Breast epithelium (tissue), 4 donors: ENCODE measurements around the gene FBLN2. TPM values are rescaled to one million over a fixed set of nuclear protein-coding genes. Genes with fewer than 3 reads are reported as not detected.

Experiments
- DNase-seq, 2 donors: peaks; one replicate each; pipeline ENCODE4 v3.0.0-alpha.2; 2019; ENCODE audit warnings: low spot score in 2 of 2
- H3K27ac ChIP-seq, 2 donors: fragments of 200-600 bp; sonication (generic) in 1 of 2; one replicate each; pipeline ENCODE4 v1.5.1; 2016 to 2019; ENCODE audit warnings: mild to moderate bottlenecking in 1 of 2
- H3K27me3 ChIP-seq, 2 donors: fragments of 200-600 bp; sonication (generic) in 1 of 2; one replicate each; pipeline versions ENCODE4 v1.5.1 to v1.6.0; 2017 to 2019; ENCODE audit warnings: control low read depth in 1 of 2, mild to moderate bottlenecking in 1 of 2
- H3K36me3 ChIP-seq: fragments of 200-600 bp; one replicate; pipeline ENCODE4 v1.5.1; 2019
- H3K4me1 ChIP-seq, 2 donors: fragments of 200-600 bp; sonication (generic); one replicate each; pipeline ENCODE4 v1.5.1; 2016 to 2019; ENCODE audit warnings: control low read depth in 1 of 2
- H3K4me3 ChIP-seq, 3 donors: fragments of 200-600 bp; sonication (generic); 1 replicate in 2 of 3; 2 replicates in 1 of 3; pipeline ENCODE4 v1.5.1; 2016 to 2019; ENCODE audit warnings: mild to moderate bottlenecking in 3 of 3, moderate library complexity in 2 of 3
- H3K9me3 ChIP-seq, 2 donors: fragments of 200-600 bp; sonication (generic) in 1 of 2; one replicate each; pipeline ENCODE4 v1.5.1; 2016 to 2019; ENCODE audit warnings: control low read depth in 1 of 2
- CTCF ChIP-seq, 3 donors: fragments of 450-650 bp; IDR thresholded peaks; one replicate each; pipeline ENCODE4 v1.5.1; 2016 to 2017; ENCODE audit warnings: antibody characterized with exemption in 3 of 3, mild to moderate bottlenecking in 3 of 3, moderate library complexity in 3 of 3
- POLR2A ChIP-seq: fragments of 450-650 bp; IDR thresholded peaks from one replicate; pipeline ENCODE4 v1.6.1; 2016; ENCODE audit warnings: antibody characterized with exemption, mild to moderate bottlenecking, moderate library complexity
- POLR2AphosphoS5 ChIP-seq, 3 donors: sonication (generic); formaldehyde crosslinking; IDR thresholded peaks; one replicate each; pipeline ENCODE4 v1.6.1; 2017; ENCODE audit warnings: antibody characterized with exemption in 3 of 3
- intact Hi-C: fragments of 100-400 bp; cut with DNase I; formaldehyde crosslinking; loops from one replicate; pipeline ENCODE4 v1.15.1; 2023; ENCODE audit warnings: low total_unique reads
- total RNA-seq, 3 donors: library from RNA; depleted of rRNA; stranded (reverse); fragments of >200 nt; gene quantifications; one replicate each; pipeline ENCODE4 v1.1.0, GENCODE V29; 2016

Gene FBLN2
- total RNA-seq, 3 donors from 2014 or later = 43.5 to 663 (median 81.3) TPM

- Histone ChIP-seq H3K9me3 (peaks cover 0 to 6% of the 10 kb centered on the region in 2 donors), H3K27ac (no peak overlapping the region), H3K4me1 (no peaks in the 10 kb centered on the region), H3K27me3 (no peaks in the 10 kb centered on the region), H3K4me3 (no peak overlapping the region), H3K36me3 (no peaks in the 10 kb centered on the region)
- intact Hi-C loops = no loop called here
- TF ChIP-seq CTCF (IDR thresholded peaks at IDR 0.05) (no peak), POLR2AphosphoS5 (IDR thresholded peaks at IDR 0.05) (no peak), POLR2A (no peak)
- no peak for DNase-seq
Observed at GRCh38 chr3:13541691-13542090, 7.2 kb upstream of the FBLN2 start.

DNA sequence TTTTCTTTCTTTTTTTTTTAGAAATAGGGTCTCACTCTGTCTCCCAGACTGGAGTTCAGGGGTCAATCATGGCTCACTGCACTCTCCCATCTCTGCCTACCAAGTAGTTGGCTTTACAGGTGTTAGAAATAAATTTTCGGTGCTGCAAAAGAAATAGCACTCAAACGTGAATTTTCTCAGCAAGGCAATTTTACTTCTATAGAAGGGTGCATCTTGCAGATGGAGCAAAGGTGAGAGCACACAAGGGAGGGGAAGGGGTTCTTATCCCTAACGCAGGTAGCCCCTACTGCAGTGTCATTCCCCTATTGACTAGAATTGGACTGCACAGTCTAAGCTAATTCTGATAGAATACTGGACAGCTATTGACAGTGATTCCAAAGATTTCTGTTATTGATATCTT is 6.8 kb upstream of the FBLN2 start:
- Histone ChIP-seq H3K27me3 (no peaks in the 10 kb centered on the region), H3K4me3 (no peak overlapping the region), H3K9me3 (peaks cover 0 to 6% of the 10 kb centered on the region in 2 donors), H3K4me1 (no peaks in the 10 kb centered on the region), H3K36me3 (no peaks in the 10 kb centered on the region), H3K27ac (no peak overlapping the region)
- intact Hi-C loops = no loop called here
- no peak for DNase-seq
- TF ChIP-seq CTCF (IDR thresholded peaks at IDR 0.05) (no peak), POLR2A (no peak), POLR2AphosphoS5 (IDR thresholded peaks at IDR 0.05) (no peak)

DNA sequence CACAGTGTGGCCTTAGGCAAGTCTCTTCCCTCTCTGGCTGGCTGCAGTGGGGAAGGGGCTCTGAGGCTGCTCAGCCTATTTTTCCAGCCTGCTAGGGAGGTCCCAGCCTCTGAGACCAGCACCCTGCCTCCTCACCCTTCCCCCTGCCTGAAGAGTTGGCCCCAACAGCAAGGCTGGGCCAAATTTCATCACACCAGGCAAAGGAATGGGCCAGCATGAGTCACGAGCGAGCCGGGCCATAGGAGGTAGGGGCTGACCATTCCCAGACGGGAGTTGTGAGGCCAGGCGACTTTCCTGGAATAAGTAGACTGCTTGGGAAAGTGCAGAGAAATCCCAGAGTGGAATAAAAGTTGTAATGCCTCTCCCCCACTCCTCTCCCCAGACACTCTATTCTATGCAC is 5.7 kb upstream of the FBLN2 start:
- intact Hi-C loops = no loop called here
- no peaks in the 10 kb centered on the region for H3K27me3 ChIP-seq
- peak in 1 of 2 donors; percentile 40 for DNase-seq

GRCh38 chr3:13544293-13544831 is 4.6 kb upstream of the FBLN2 start:
- TF ChIP-seq CTCF (IDR thresholded peaks at IDR 0.05) = no peak
- TF ChIP-seq POLR2AphosphoS5 (IDR thresholded peaks at IDR 0.05) = no peak
- no peak for TF ChIP-seq POLR2A

More for the DNA sequence above, 5.7 kb upstream of the FBLN2 start:
- no peaks in the 10 kb centered on the region for H3K36me3 ChIP-seq
- peaks cover 0 to 6% of the 10 kb centered on the region in 2 donors for H3K9me3 ChIP-seq
- no peaks in the 10 kb centered on the region for H3K4me1 ChIP-seq
- peak overlapping the region; percentile 58 to 77 for H3K27ac ChIP-seq
- no peak for TF ChIP-seq CTCF (IDR thresholded peaks at IDR 0.05)
- TF ChIP-seq POLR2AphosphoS5 (IDR thresholded peaks at IDR 0.05) = peak; percentile 61 to 98 (median 79)
- H3K4me3 ChIP-seq = no peak overlapping the region

DNA sequence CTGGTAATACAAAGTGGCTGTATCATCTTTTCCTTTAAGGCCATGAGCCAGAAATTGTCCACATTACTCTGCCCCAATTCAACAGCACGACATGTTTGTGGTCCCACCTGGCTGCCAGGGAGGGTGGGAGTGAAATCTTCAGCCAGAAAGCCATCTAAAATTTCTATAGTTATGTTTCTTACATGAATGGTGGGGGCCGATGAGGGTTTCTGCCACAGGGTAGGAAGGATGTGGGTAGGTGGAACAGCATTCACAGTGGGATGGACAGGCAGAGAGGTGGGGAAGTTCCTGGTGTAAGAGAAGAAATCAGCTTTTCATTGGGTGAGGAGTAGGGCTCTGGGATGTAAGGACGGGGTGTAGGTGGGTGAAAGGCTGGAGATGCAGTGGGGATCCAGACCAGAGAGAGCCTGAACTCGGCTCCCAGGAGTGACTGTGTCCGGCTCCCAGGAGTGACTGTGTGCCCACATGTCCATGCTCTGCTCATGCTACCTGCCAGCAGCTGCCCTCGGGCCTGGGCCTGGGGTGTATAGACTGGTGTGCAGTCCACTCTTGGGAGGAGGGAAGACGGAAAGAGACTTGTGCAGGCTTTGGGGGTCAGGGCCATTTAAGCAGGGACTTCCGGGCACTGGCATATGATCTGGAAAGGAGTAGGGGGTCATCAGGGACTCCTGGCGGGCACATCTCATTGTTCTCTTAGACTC is 3.8 kb upstream of the FBLN2 start:
- Histone ChIP-seq H3K27me3 (no peaks in the 10 kb centered on the region), H3K9me3 (peaks cover 0 to 6% of the 10 kb centered on the region in 2 donors), H3K4me1 (peaks cover 0 to 3% of the 10 kb centered on the region in 2 donors), H3K4me3 (no peak overlapping the region), H3K36me3 (no peaks in the 10 kb centered on the region), H3K27ac (peak overlapping the region in 1 of 2 donors; percentile 77)
- no peak for DNase-seq
- TF ChIP-seq CTCF (IDR thresholded peaks at IDR 0.05) (no peak), POLR2A (no peak), POLR2AphosphoS5 (IDR thresholded peaks at IDR 0.05) (no peak)
- intact Hi-C loops = no loop called here

More at GRCh38 chr3:13544293-13544831, 4.6 kb upstream of the FBLN2 start:
- H3K36me3 ChIP-seq = no peaks in the 10 kb centered on the region
- H3K27me3 ChIP-seq = no peaks in the 10 kb centered on the region
- DNase-seq = no peak
- H3K27ac ChIP-seq = peak overlapping the region in 1 of 2 donors; percentile 77
- H3K9me3 ChIP-seq = peaks cover 0 to 6% of the 10 kb centered on the region in 2 donors
- intact Hi-C loops = no loop called here
- no peak overlapping the region for H3K4me3 ChIP-seq
- peaks cover 0 to 3% of the 10 kb centered on the region in 2 donors for H3K4me1 ChIP-seq
